Mucosa of descending colon (tissue), 3 donors: ENCODE results near the gene DLST. TPM values are rescaled to one million over a fixed set of nuclear protein-coding genes. Genes with fewer than 3 reads are reported as not detected.

ENCODE experiments used
- ATAC-seq: fragments of 200-7000 bp; cut with Tn5 transposase; one replicate; pipeline ENCODE4 v1.9.1; 2020; ENCODE audit warnings: mild to moderate bottlenecking, moderate library complexity
- DNase-seq, 3 donors: peaks; one replicate each; pipeline ENCODE4 v3.0.0-alpha.2; 2020
- H3K36me3 ChIP-seq: fragments of 200-600 bp; one replicate; pipeline ENCODE4 v1.8.0; 2021; ENCODE audit warnings: low read depth, mild to moderate bottlenecking
- H3K4me1 ChIP-seq: fragments of 200-600 bp; one replicate; pipeline ENCODE4 v1.8.0; 2021; ENCODE audit warnings: low read depth, mild to moderate bottlenecking
- H3K4me3 ChIP-seq: fragments of 200-600 bp; one replicate; pipeline ENCODE4 v1.8.0; 2021; ENCODE audit warnings: mild to moderate bottlenecking
- H3K9me3 ChIP-seq: fragments of 200-600 bp; one replicate; pipeline ENCODE4 v1.8.0; 2021; ENCODE audit warnings: mild to moderate bottlenecking
- CTCF ChIP-seq: fragments of 200-600 bp; IDR thresholded peaks from one replicate; pipeline ENCODE4 v1.8.0; 2022; ENCODE audit warnings: antibody characterized with exemption, mild to moderate bottlenecking
- intact Hi-C, 2 donors: fragments of 100-400 bp; cut with DNase I in 1 of 2; cut with micrococcal nuclease in 1 of 2; formaldehyde crosslinking; loops; one replicate each; pipeline versions ENCODE4 v1.11.0 to v1.11.1; 2022; cut with DNase I, micrococcal nuclease
- total RNA-seq, 3 donors: library from RNA; stranded (reverse); fragmentation: NEBNext Ultra II Directional in 2 of 3; extraction: Animal tissue kit (Norgen Biotek cat#: 25700) in 2 of 3; gene quantifications; one replicate each; pipeline versions ENCODE4 v1.2.1 to v1.2.4, GENCODE V29; 2021 to 2023
- donor health status: DM: no; HTN: no; CAD: no; lungs with moderate emphysema.
- donor health status: DM: no; HTN: no; CAD: no.
- donor health status: DM: no; HTN: yes; CAD: no.

DLST gene
- total RNA-seq, 3 donors from 2014 or later = 106 to 125 (median 121) TPM

- DNase-seq (no peak), ATAC-seq (no peak)
- Histone ChIP-seq H3K4me1 (no peaks in the 10 kb centered on the region), H3K4me3 (no peak overlapping the region), H3K9me3 (no peaks in the 10 kb centered on the region), H3K36me3 (no peaks in the 10 kb centered on the region)
- intact Hi-C loops = no loop called here
- no peak for TF ChIP-seq CTCF
Observed at GRCh38 chr14:74915426-74915825, 33.7 kb downstream of the DLST start.

GRCh38 chr14:74915826-74916225 is 34.1 kb downstream of the DLST start:
- H3K4me3 ChIP-seq = no peak overlapping the region
- ATAC-seq = no peak
- no peaks in the 10 kb centered on the region for H3K4me1 ChIP-seq
- no peaks in the 10 kb centered on the region for H3K36me3 ChIP-seq
- no peak for DNase-seq
- no peak for TF ChIP-seq CTCF
- H3K9me3 ChIP-seq = no peaks in the 10 kb centered on the region
- intact Hi-C loops = no loop called here

- no peak overlapping the region for H3K4me3 ChIP-seq
- no peaks in the 10 kb centered on the region for H3K36me3 ChIP-seq
- H3K9me3 ChIP-seq = no peaks in the 10 kb centered on the region
- ATAC-seq (no peak), DNase-seq (no peak)
- intact Hi-C loops = no loop called here
- H3K4me1 ChIP-seq = peaks cover under 1% of the 10 kb centered on the region
- TF ChIP-seq CTCF = no peak
Observed at GRCh38 chr14:74917178-74917543, 35.4 kb downstream of the DLST start.

GRCh38 chr14:74917646-74918081 is 35.9 kb downstream of the DLST start:
- DNase-seq (no peak), ATAC-seq (no peak)
- no peaks in the 10 kb centered on the region for H3K36me3 ChIP-seq
- H3K4me1 ChIP-seq = peaks cover 5% of the 10 kb centered on the region
- no peaks in the 10 kb centered on the region for H3K9me3 ChIP-seq
- intact Hi-C loops = no loop called here
- no peak for TF ChIP-seq CTCF
- no peak overlapping the region for H3K4me3 ChIP-seq

GRCh38 chr14:74918380-74918779 is 36.7 kb downstream of the DLST start:
- TF ChIP-seq CTCF = no peak
- ATAC-seq (no peak), DNase-seq (no peak)
- intact Hi-C loops = no loop called here
- H3K9me3 ChIP-seq = no peaks in the 10 kb centered on the region
- H3K4me3 ChIP-seq = no peak overlapping the region
- peaks cover 5% of the 10 kb centered on the region for H3K4me1 ChIP-seq
- no peaks in the 10 kb centered on the region for H3K36me3 ChIP-seq
